NOMO-1 (cell line): ENCODE results near the gene F8.
"Not testable (repeated sequence)": the region's sequence is repeated elsewhere in the genome, so short reads cannot be mapped to it uniquely, and the experiment has no call there.

Source experiments
- DNase-seq, 2 experiments: peaks; one replicate each; lab custom pipeline; 2025; ENCODE audit not compliant: unreplicated experiment in 2 of 2; lab: John Stamatoyannopoulos, UW

Gene F8

DNA sequence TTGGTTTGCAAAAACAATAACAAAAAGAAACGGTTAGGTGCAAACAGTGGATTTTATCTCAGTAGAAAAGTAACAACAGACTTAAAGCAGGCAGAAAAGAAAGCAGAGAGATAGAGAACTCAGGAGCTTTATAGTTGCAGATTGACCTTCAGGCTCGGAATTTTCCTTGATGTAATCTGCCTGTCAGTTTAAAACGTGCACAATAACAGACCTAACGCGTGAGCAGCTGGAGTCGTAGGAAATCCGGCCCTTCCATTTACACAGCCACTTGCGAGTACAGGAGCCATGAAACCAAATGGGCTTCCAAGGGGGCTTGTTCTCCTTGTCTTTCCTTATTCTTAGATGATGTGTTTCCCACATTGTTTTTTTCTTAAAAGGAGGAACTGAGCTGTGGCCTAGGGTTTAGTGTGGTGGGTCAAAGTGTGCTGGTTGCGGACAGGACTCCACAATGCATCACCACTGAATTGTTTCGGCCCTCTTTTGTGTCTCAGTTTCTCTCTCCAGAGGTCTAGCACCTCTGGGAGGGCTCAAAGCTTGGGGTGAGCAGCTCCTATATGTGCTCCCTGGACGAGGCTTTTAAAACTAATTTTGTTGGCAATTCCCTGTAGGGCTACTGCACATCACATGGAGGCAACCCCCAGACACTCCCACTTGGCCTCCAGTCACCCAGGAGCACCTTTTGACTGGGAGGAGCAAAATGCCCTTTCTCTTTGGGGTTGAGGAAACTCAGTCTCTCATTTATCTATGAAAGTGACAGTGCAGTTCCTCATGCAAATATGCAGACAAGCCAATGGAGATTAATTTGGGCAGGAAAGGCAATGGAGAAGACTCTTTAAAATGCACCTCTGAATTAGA is 203.4 kb downstream of the F8 start:
- DNase-seq: no peak

DNA sequence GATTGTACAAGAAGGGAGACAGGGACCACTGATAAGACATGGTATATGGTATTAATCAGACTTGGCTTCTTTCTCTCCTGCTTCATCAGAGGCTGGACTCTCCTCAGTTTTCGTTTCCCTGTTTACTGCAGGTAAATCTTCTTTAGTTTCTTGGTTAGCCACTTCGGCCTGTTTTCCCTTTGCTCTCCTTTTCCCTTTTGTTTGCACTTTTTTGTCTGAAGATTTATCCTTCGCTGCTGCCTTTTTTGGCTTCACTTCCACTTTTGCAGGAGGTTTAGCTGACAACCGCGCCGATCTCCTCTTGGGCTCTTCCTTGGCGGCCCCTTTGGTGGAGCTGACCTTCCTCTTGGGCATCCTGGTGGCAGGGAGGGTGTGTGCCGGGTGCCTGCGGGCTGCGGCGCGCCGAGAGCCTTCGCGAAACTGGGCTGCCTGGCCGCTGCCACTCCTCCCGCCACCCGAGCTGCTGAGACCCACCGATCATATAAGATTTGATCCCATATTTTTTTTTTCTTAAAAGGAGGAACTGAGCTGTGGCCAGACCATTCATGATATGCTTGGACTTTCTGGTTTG is 205.4 kb downstream of the F8 start:
- not testable (repeated sequence) for DNase-seq

DNA sequence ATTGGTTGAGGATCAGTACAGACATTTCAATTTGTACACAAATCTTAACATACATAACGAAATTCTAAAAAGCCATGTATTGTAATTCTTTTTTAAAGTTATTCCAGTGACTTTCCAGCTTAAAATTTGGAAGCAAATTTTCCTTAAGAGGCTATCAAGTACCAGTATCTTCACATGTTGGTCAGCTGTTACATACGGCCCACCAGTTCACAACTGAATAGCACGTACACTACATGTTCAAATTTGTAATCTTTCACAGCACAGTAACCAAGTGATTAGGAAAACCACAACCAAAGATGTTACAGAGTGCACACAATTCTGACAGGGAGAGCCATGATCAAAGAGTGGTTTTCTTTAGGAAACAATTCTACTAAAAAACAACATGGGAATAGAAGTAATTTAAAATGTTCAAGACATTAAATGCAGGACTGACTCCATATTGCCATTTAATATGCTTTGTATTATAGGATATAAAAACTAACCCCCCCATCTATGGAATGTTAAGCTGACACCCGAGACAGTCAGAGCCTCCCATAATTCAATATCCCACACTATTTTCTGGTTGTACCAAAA is 206.1 kb downstream of the F8 start:
- DNase-seq: not testable (repeated sequence)

DNA sequence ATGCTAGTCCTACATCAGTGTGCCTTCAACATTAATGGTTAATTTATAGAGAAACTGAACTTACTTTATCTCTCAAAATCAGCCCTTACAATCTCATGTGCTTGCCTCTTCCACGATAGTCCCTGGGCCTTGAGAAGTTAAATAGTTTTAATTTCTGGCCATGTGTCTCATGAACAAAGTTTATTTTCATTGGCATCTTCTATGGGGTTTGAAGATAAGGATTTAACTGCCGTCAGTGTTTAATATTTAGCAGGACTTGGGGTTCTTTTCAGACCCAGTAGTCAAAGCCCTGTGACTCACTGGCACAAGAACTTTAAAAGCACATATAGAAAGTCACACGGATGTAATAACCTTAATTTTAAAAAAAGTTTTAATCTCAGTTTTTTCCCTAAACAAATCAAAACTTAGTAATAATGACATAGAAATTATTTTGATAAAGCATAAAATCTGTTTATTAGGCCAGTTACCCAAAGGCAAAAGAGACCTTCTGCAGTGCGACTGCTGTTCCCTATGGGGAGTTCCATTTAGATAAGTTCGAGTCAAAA is 207.2 kb downstream of the F8 start:
- no peak for DNase-seq

DNA sequence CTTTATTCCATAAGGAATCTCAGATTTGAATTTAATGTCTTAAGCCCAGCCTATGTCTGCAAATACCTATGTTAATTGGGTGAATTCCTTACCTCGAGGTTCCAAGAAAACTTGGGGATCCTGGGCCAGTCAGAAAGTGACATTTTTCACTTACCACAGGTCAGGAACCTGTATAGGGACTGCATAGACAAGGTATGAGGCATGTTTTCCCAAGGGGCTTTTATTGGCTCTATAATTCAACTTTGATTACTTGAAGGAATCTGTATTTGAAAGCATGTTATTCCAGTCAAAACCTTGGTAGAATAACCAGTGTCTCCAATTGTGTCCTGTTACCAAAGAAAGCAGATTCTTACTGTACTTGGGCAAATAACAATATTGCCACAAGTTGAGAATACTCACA is 208.7 kb downstream of the F8 start:
- no peak for DNase-seq

DNA sequence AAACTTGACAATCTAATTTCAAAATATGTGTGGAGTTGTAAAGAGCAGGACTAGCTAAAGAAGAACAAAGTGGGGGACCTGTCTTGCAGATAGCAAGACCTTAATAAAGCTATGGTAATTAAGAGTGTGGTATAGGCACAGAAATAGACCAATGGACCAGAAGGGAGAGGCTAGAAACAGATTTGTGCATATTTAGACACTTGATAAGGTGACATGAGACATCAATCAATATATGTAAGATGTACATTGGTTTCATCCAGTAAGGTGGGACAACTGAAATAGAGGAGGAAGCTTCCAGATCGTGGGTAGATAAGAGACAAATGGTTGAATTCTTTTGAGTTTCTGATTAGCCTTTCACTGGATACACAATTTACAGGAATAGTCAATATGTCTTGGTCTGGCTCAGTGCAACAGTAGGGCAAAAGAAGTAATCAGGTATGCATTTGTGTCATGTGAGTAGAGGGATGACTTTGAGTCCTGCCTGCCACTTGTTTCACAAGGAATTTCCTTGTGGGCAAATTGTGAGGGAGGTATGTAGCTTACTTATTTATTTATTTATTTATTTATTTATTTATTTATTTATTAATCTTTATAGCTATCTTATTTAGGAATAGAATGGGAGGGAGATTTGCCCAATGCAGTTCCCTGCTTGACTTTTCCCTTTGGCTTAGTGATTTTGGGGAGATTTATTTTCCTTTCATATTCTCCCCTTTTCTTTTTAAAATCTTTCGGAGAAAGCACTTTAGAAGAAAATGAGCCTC is 210.0 kb downstream of the F8 start:
- no peak for DNase-seq

DNA sequence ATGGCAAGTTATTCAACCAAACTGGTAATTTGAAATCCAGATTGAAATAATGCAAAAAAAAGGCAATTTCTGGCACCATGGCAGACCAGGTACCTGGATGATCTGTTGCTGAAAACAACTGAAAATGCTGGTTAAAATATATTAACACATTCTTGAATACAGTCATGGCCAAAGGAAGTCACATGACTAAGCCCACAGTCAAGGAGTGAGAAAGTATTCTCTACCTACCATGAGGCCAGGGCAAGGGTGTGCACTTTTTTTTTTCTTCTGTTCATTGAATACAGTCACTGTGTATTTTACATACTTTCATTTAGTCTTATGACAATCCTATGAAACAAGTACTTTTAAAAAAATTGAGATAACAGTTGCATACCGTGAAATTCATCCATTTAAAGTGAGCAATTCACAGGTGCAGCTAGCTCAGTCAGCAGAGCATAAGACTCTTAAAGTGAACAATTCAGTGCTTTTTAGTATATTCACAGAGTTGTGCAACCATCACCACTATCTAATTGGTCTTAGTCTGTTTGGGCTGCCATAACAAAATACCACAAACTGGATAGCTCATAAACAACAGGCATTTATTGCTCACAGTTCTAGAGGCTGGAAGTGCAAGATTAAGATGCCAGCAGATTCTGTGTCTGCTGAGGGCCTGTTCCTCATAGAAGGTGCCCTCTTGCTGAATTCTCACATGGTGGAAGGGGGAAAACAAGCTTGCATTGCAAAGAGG is 212.4 kb downstream of the F8 start:
- DNase-seq: peak; percentile 15 to 49

DNA sequence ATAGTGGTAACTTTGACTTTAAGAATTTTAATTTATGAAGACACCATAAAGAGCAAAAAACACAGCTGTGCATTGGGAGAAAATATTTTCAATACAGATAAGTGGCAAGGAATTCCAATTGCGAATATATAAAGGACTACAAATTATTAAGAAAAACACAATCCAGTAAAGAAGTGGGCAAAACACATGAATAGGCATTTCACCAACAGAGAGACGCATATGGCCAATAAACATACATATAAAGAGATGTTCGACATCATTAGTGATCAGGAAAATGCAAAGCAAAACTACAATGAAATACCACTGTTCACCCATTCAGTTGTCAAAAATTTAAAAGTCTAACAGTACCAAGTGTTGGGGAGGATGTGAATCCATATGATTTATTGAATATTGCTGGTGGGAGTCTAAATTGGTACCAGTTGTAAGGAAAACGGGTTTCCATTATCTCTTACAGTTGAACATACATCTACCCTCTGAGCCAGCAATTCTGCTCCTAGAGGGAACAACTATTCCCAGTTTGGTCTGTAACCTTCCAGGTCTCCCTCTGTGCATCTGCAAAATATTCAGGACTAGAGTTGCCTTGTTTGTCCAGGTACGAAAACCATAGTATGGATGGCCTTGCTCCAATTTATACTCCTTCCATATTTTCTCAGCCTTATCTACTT is 215.6 kb downstream of the F8 start:
- DNase-seq: no peak

DNA sequence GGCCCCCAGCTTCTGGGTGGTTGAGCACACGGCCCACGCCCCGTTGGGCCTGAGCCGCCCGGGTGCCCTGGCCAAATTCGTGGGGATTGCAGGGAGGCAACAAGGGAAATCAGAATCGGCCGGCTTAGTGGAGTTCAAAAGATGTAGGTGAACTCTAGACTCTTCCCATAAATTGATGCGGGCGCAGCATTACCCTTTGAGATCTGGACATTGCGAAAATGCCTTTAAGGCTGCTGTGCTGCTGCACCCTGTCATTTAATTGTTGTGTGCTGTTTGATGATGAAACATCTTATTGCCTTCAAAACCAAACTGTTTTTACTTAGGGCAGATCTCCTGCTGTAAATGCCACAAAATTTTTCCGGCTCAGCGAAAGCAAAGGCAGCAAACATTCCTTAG is 216.8 kb downstream of the F8 start:
- DNase-seq: peak in 1 of 2 experiments; percentile 42

DNA sequence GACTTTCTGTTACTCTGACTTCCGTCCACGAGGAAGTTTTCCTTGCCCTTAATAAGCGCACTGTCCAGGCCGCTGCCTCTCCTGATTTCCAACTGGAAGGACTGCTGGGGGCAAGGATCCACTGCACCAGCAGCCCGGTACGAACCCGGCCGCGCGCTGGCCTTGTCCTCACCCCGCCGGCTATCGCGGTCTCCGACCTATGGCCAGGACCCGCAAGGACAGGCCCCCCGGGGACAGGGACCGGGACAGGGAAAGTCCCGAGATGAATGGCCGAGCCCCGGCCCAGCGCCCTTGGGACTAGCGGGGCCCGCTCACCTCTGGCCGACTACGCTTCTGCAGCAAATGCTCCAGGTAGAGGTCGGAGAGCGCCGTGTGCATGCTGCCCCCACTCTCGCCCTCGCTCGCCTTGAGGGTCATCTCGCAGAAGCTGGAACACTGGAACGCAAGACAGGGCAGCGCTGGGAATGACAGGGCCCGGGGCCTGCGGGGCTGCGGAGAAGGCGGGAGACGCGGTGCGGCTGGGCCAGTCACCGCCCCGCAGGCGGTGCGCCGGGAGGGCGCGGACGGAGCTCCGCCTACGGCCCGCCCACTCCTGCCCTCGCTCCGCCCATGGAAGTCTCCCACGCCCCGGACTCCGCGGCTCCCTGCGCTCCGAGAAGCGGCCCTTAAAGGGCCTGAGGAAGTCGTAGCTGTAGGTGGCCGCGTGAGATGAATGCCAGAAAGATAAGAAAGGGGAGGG is 217.4 kb downstream of the F8 start, which contains the start of gene MPP1:
MPP1 (minus strand) TSS at position 529 of the 739 bp plus-strand sequence; CDS start at position 417, 112 bp downstream.
- DNase-seq: peak; percentile 44 to 77

DNA sequence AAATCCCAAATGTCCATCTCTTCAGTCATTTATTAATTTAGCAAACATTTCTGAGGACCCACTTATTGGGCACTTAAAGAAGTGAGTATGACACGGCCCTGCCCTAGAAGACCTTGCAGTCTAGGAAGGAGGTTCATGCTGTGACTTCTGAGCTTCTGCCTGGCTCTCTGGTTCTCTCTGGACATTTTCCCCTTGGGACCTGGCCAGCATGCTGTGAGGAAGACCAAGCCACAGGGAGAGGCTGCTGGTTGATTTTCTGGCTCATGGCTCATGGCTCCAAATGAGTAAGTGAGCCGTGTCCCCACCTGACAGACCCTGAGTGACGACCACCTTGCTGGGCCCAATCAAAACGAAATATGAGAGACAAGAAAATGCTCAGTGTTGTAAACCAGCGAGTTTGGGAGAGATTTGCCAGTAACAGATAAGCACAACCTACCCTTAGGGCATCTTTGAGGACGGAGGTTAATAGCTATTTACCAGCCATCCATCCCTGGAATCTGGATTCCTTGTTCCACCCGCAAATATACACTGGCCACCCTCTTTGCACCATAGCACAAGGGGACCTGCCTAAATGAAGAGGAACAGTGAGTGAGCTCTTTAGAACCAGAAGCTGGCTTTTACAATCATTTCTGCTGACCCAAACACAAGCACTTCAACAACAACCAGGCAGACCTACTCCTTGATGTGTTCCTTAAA is 218.1 kb downstream of the F8 start:
- DNase-seq: no peak

DNA sequence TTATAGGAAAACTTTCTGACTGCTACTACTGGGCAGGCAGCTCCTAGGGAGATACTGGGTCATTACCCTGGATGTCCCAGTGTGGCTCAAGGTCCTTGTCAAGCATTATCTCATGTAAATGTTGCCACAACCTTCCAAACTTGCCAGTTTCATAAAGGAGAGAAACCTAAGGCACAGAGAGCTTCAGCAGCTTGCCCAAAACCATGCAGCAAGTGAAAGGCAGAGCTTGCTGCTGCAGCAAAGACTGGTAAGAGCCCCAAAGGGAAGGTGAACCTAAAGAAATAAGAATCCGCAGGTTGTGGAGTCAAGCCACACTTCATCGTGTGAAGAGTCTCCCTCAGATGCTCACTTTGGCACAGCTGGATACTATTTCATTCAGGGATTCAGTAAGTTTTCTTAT is 219.6 kb downstream of the F8 start:
- DNase-seq: no peak

DNA sequence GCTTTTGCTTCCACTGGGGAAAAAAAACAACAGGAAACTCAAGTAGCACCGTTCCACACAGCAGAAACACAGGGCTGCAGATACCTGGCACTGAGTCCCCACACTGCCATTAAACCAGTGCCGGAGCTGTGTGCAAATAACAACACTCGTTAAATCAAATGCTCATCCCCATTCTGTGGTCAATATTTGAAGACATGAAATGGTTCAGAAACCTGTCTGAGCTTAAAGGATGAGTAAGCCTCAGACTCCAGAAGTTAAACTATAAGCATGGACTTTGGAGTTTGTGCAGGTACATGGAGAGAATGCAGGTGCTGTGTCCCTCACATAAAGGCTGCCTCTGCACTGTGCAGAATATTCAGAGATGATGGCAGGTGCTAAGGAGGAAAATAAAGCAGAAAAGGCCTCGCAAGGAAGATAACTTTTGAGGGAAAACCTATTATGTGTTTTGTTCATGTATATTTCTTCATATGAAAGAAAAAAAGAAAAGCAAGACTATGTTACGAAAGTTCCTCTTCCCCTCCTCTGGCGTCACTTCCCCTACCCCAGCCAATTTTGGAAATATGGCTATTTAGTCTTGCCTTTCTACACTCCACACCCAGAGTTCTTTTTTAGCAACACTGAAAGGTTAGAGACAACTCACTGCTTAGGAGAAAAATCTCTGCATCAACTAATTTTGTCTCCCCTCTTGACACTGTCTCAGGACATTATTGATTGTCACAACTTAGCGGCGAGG is 221.9 kb downstream of the F8 start:
- DNase-seq: peak; percentile 59 to 74

DNA sequence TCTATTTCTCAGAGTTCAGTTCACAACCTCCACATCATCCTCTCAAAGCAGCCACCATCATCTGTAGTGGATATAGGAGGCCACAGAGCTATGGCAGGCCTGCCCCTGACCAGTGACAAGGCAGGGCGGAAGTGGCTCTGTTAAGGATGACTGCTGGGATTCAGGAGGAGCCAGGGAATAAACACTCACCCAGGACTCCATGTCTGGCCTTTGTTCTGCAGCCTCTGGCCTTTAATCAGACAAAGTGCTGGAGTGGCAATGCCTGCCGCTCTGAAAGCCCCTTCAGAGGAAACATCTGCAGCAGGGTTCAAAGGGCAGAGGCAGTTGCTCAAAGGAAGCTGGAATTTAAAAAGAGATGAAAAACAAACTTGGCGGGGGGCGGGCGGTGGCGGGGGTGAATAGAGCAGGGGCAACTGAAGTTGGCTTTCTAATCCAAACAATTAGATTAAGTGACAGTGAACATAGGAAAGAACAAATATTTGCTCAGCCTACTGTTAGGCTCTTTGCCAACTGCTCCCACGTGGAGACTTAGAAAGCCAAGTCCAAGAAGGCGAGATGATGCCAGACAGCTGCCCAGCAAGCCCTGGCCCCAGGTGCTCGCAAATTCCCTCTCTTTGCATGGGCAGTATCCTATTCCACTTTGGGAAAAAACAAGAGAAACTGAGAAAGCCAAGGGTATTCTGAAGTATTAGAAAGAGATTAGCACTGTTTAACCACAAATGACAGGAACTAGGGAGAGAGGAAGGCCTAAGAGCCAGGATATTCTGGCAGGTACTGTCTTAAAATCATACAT is 222.8 kb downstream of the F8 start:
- DNase-seq: no peak

DNA sequence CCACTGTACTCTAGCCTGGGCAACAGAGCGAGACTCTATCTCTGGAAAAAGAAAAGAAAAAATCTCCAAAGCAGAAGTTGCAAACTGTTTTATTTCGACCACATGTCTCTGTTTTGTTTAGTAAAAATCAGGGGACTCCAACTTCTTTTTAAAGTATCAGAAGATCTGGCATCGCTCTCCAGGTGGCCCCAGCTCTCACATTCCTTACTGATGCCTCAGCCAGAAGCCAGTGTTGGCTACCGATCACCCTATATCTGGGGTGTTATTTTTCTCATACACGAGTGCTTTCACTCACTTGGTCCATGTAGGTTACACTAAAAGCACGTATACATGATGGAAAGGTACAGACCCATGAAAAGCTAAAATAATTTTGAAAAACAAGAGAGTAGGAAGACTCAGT is 225.5 kb downstream of the F8 start:
- DNase-seq: no peak

DNA sequence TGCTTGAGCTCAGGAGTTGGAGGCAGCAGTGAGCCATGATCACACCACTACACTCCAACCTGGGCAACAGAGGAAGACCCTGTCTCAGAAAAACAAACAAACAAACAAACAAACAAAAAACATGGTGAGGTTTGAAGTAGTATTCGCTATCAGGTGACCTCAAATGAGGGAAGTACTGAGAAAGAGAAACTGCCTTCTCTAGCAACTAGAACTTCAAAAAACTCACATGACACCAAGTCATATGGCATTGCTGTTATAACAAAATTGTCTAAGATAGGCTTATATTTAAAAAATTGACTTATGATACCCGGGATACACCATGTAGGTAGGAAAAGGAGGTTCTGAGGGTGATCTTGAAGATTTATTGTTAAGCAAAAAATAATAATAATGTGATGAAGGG is 227.5 kb downstream of the F8 start:
- DNase-seq: no peak
